Natural killer cell (primary cell): ENCODE measurements around the gene DISP2. TPM values are rescaled to one million over a fixed set of nuclear protein-coding genes. Genes with fewer than 3 reads are reported as not detected.

Experiments
- ATAC-seq, 3 donors: fragments of 150-1000 bp in 2 of 3; fragments of 200-7000 bp in 1 of 3; cut with Tn5 transposase; 1 replicate in 1 of 3; 2 replicates in 2 of 3; pipeline ENCODE4 v1.10.0; 2021; ENCODE audit warnings: mild to moderate bottlenecking in 2 of 3, moderate library complexity in 2 of 3
- DNase-seq, 2 donors: peaks; one replicate each; pipeline versions ENCODE4 v3.0.0 to v3.0.0-alpha.2; 2013 to 2021; ENCODE audit warnings: mixed read lengths in 1 of 2
- H3K27ac ChIP-seq: one replicate; pipeline ENCODE4 v1.5.1; 2013; ENCODE audit warnings: mild to moderate bottlenecking, low read length
- H3K27me3 ChIP-seq: one replicate; pipeline ENCODE4 v1.6.1; 2013; ENCODE audit warnings: low read length; ENCODE audit not compliant: control insufficient read depth, insufficient read depth
- H3K36me3 ChIP-seq: one replicate; pipeline ENCODE4 v1.6.1; 2013; ENCODE audit warnings: low read length; ENCODE audit not compliant: control insufficient read depth, insufficient read depth
- H3K4me1 ChIP-seq: one replicate; pipeline ENCODE4 v1.6.1; 2013; ENCODE audit warnings: low read length; ENCODE audit not compliant: control insufficient read depth, insufficient read depth
- H3K4me3 ChIP-seq: one replicate; pipeline ENCODE4 v1.5.1; 2013; ENCODE audit warnings: low read length
- H3K9me3 ChIP-seq: one replicate; pipeline ENCODE4 v1.6.1; 2013; ENCODE audit warnings: low read length; ENCODE audit not compliant: control insufficient read depth, insufficient read depth
- H3K27ac Mint-ChIP-seq, 2 donors: one replicate each; pipeline ENCODE4 v1.8.0; 2022; ENCODE audit warnings: mild to moderate bottlenecking in 2 of 2, mixed read lengths in 2 of 2, moderate library complexity in 1 of 2
- H3K27me3 Mint-ChIP-seq, 2 donors: one replicate each; pipeline ENCODE4 v1.8.0; 2022; ENCODE audit warnings: low read depth in 2 of 2, mixed read lengths in 2 of 2
- H3K36me3 Mint-ChIP-seq: one replicate; pipeline ENCODE4 v1.8.0; 2022; ENCODE audit warnings: mixed read lengths
- H3K4me1 Mint-ChIP-seq, 2 donors: one replicate each; pipeline ENCODE4 v1.8.0; 2022; ENCODE audit warnings: mixed read lengths in 2 of 2
- H3K4me3 Mint-ChIP-seq: one replicate; pipeline ENCODE4 v1.8.0; 2022; ENCODE audit warnings: mild to moderate bottlenecking, moderate library complexity, mixed read lengths
- H3K9me3 Mint-ChIP-seq, 2 donors: one replicate each; pipeline ENCODE4 v1.8.0; 2022; ENCODE audit warnings: mixed read lengths in 2 of 2
- CTCF ChIP-seq: fragments of 200-600 bp; IDR thresholded peaks from one replicate; pipeline ENCODE4 v1.8.0; 2022; ENCODE audit warnings: antibody characterized with exemption
- WGBS: methylation state at CpG from one replicate; pipeline ENCODE4 v1.1.7; 2013; ENCODE audit warnings: missing lambda C conversion rate; ENCODE audit not compliant: insufficient coverage; 5-methylcytosine and 5-hydroxymethylcytosine counted together
- intact Hi-C: fragments of 100-400 bp; cut with micrococcal nuclease; formaldehyde crosslinking; loops from one replicate; pipeline ENCODE4 v1.14.2; 2022
- total RNA-seq, 4 donors: library from RNA; stranded (reverse); fragments of 120-200 nt in 1 of 4; gene quantifications; one replicate each; pipeline versions ENCODE4 v1.2.3 to v1.2.4, GENCODE V29; 2013 to 2022

DISP2 gene
- total RNA-seq, 3 donors from 2014 or later (not counting 1 experiment from before 2014, with no cell fraction given): 0.20 to 1.0 (median 0.26) TPM

DNA sequence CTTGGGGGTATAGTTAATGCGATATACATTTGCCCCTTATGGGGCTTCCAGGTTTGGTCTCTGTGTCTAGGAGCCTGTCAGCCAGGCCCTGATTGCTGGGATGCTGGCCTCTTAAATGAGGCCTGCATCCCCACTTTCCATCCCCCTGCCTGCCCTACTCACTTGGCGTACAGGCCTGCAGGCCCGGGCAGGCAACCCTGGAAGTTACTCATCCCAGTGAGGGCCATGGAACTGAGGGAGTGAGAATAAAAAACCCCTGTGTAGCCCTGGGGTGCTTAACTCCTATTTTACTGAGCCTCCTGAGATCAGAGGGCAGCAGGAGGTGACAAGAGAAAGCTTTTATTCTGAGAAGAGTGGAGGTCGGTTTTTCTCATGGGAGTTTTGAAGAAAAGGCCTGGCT is 2.0 kb downstream of the DISP2 start:
- H3K4me3 Mint-ChIP-seq: no peak overlapping the region
- DNase-seq (no peak), ATAC-seq (no peak)
- Histone ChIP-seq H3K9me3 (no peaks in the 10 kb centered on the region), H3K4me3 (no peak overlapping the region), H3K27ac (no peak overlapping the region), H3K4me1 (peaks cover 18% of the 10 kb centered on the region), H3K27me3 (no peaks in the 10 kb centered on the region), H3K36me3 (no peaks in the 10 kb centered on the region)
- intact Hi-C loops: no loop called here
- peaks cover 0 to 5% of the 10 kb centered on the region in 2 donors for H3K27me3 Mint-ChIP-seq
- no peaks in the 10 kb centered on the region for H3K9me3 Mint-ChIP-seq
- WGBS: 88% methylated on average over 4 of the region's 4 CpGs
- H3K36me3 Mint-ChIP-seq: no peaks in the 10 kb centered on the region
- TF ChIP-seq CTCF: no peak
- no peak overlapping the region for H3K27ac Mint-ChIP-seq
- H3K4me1 Mint-ChIP-seq: peaks cover 11 to 28% of the 10 kb centered on the region in 2 donors

DNA sequence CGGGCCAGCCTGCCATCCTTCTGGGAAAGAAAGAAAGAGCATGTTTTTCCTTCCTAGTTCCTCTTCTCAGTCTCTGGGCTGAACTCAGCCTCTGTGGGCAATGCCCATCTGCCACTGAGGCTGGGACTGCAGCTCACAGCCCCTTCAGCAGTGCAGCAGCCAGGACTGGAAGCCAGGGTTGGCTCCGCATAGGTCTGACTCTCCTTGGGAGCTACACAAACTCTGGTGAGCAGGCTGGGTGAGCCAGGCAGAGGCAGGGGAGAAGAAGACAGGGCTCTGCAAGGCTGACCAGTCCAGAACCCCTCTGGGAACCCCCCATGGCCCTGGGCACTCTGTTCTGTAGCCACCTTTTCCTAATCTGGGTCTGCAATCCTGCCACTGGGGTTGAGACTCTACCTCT is 3.6 kb downstream of the DISP2 start:
- H3K4me3 ChIP-seq: no peak overlapping the region
- no peak overlapping the region for H3K27ac ChIP-seq
- H3K4me1 ChIP-seq: peaks cover 31% of the 10 kb centered on the region
- no peak for TF ChIP-seq CTCF
- H3K27me3 ChIP-seq: no peaks in the 10 kb centered on the region
- peaks cover 0 to 4% of the 10 kb centered on the region in 2 donors for H3K27me3 Mint-ChIP-seq
- no peak overlapping the region for H3K27ac Mint-ChIP-seq
- ATAC-seq (no peak), DNase-seq (no peak)
- intact Hi-C loops: no loop called here
- H3K4me1 Mint-ChIP-seq: peaks cover 11 to 39% of the 10 kb centered on the region in 2 donors
- no peaks in the 10 kb centered on the region for H3K9me3 Mint-ChIP-seq
- no peaks in the 10 kb centered on the region for H3K36me3 ChIP-seq
- 95% methylated on average over 2 of the region's 2 CpGs for WGBS
- no peak overlapping the region for H3K4me3 Mint-ChIP-seq
- no peaks in the 10 kb centered on the region for H3K9me3 ChIP-seq
- H3K36me3 Mint-ChIP-seq: no peaks in the 10 kb centered on the region

GRCh38 chr15:40363611-40364010 is 5.6 kb downstream of the DISP2 start:
- ATAC-seq (no peak), DNase-seq (no peak)
- Histone ChIP-seq H3K27me3 (no peaks in the 10 kb centered on the region), H3K9me3 (no peaks in the 10 kb centered on the region), H3K27ac (no peak overlapping the region), H3K4me3 (no peak overlapping the region), H3K4me1 (peaks cover 34% of the 10 kb centered on the region), H3K36me3 (no peaks in the 10 kb centered on the region)
- Mint-ChIP-seq H3K27me3 (no peaks in the 10 kb centered on the region), H3K4me1 (peaks cover 23 to 40% of the 10 kb centered on the region in 2 donors), H3K4me3 (no peak overlapping the region), H3K36me3 (no peaks in the 10 kb centered on the region), H3K9me3 (no peaks in the 10 kb centered on the region), H3K27ac (no peak overlapping the region)
- 91% methylated on average over 8 of the region's 8 CpGs for WGBS
- TF ChIP-seq CTCF: no peak
- intact Hi-C loops: no loop called here

GRCh38 chr15:40364251-40364650 is 6.2 kb downstream of the DISP2 start:
- H3K36me3 Mint-ChIP-seq: no peaks in the 10 kb centered on the region
- intact Hi-C loops: no loop called here
- WGBS: 93% methylated on average over 6 of the region's 6 CpGs
- H3K9me3 Mint-ChIP-seq: no peaks in the 10 kb centered on the region
- no peak for TF ChIP-seq CTCF
- no peak overlapping the region for H3K4me3 Mint-ChIP-seq
- Histone ChIP-seq H3K4me3 (no peak overlapping the region), H3K27me3 (no peaks in the 10 kb centered on the region), H3K9me3 (no peaks in the 10 kb centered on the region), H3K4me1 (peaks cover 31% of the 10 kb centered on the region), H3K27ac (no peak overlapping the region), H3K36me3 (no peaks in the 10 kb centered on the region)
- no peak overlapping the region for H3K27ac Mint-ChIP-seq
- no peaks in the 10 kb centered on the region for H3K27me3 Mint-ChIP-seq
- no peak for DNase-seq
- no peak for ATAC-seq
- H3K4me1 Mint-ChIP-seq: peaks cover 20 to 38% of the 10 kb centered on the region in 2 donors
